Frontal cortex (tissue), 4 donors: ENCODE measurements around the gene USP54. TPM values are rescaled to one million over a fixed set of nuclear protein-coding genes. Genes with fewer than 3 reads are reported as not detected.
"Not testable (repeated sequence)": the region's sequence is repeated elsewhere in the genome, so short reads cannot be mapped to it uniquely, and the experiment has no call there.

Source experiments
- DNase-seq, 2 donors: peaks; one replicate each; pipeline ENCODE4 v3.0.0; 2012; ENCODE audit warnings: low spot score in 2 of 2
- FAIRE-seq: peaks from 2 replicates; lab custom pipeline; 2012; peaks lifted over from hg19 to GRCh38; lab: Jason Lieb, UNC
- total RNA-seq: library from RNA; depleted of rRNA; stranded (reverse); fragments of >200 nt; gene quantifications from one replicate; pipeline ENCODE4 v1.2.3, GENCODE V29; 2014
- donor health status: control.
- donor health status: control.
- donor health status: control.

Gene USP54
- total RNA-seq, 1 donor from 2014 or later: 32.6 TPM

GRCh38 chr10:73589563-73590126, 1.5 kb downstream of the USP54 start:
- FAIRE-seq (peak; percentile 60), DNase-seq (no peak)

DNA sequence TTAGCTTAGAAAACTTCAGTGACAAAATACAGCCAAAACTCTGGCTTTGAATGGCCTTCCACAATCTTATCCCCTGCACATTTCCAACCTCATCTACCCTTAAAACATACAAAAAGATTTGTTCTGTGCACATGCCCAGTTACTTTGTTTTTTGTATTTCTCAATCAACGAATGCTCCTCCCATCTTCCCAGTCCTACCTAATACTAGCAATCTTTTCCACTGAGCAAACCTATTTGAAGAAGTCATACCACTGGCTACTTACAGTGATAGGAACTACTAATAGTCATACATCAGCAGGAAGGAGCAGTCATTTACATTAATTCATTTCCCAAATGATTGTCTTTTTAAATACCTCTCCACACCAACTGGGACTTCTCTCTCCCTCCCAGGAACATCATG, 2.5 kb downstream of the USP54 start:
- no peak for FAIRE-seq
- DNase-seq: no peak

GRCh38 chr10:73586583-73586984, 4.6 kb downstream of the USP54 start:
- FAIRE-seq: no peak
- no peak for DNase-seq

GRCh38 chr10:73585327-73585726, 5.8 kb downstream of the USP54 start:
- DNase-seq: no peak
- no peak for FAIRE-seq

DNA sequence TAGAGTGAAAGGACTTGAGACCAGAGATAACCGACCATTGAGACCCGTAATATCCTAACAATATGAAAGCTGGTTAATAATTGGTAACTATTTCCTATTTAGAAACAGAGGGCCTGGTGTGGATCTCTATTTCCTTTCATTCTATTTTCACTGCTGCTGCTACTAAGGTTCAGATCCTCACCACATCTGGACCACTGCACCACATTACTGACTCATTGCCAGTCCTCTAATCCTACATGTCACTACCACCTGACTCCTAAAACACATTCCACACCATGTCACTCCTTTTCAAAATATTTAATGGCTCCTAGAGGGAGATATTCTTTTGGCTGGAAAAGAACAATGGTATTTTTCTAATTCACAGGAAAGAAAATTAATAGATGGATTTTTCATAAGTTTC, 6.4 kb downstream of the USP54 start:
- DNase-seq (no peak), FAIRE-seq (no peak)

GRCh38 chr10:73581918-73582317, 9.2 kb downstream of the USP54 start:
- no peak for DNase-seq
- no peak for FAIRE-seq

DNA sequence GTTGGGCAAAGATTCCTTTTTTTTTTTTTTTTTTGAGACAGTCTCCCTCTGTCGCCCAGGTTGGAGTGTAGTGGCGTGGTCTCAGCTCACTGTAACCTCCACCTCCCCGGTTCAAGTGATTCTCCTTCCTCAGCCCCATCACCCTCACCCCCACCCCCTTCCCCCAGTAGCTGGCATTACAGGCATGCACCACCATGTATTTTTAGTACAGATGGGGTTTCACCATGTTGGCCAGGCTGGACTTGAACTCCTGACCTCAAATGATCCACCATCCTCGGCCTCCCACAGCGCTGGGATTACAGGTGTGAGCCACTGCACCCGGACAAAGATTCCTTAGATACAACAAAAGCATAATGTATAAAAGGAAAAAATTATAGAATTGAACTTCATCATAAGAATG, 12.2 kb downstream of the USP54 start:
- not testable (repeated sequence) for FAIRE-seq, DNase-seq

- DNase-seq (no peak), FAIRE-seq (no peak)
Observed at GRCh38 chr10:73577788-73578187, 13.4 kb downstream of the USP54 start.

DNA sequence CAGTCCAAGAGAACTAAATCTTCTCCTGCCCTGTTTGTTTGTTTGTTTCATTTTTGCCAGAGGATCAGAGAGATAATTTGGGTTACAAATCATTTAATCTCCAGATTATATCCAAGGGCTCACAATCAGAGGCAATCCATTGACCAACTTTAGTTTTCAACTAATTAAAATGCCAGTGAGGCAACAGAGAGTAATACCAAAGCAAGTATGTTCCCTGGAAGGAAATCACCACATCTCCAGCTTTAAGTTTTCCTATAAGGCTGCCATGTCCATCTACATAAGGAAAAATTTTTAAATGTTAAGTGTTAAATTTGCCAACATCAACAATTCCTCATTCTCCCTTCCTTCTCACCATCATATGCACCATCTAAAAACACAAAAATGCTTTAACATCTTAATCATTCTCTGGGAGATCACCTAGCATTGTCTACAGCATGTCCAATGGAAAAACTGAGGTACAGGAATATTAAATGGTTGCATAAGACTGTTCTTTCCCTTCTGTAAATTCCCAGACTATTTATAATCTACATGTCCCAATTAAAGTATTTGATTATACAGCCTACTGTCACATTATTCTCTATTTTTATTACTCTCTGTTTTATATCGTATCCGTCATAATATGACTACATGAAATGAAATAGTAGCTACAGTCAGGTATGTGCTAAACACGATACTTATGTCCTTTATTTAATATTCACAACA, 14.1 kb downstream of the USP54 start:
- DNase-seq (no peak), FAIRE-seq (no peak)

- FAIRE-seq (no peak), DNase-seq (peak in 1 of 2 donors; percentile 39)
Observed at GRCh38 chr10:73576178-73576889, 14.8 kb downstream of the USP54 start.

- not testable (repeated sequence) for FAIRE-seq, DNase-seq
Observed at GRCh38 chr10:73567025-73567424, 24.1 kb downstream of the USP54 start.

GRCh38 chr10:73561192-73561591, 29.9 kb downstream of the USP54 start:
- FAIRE-seq: no peak
- no peak for DNase-seq

DNA sequence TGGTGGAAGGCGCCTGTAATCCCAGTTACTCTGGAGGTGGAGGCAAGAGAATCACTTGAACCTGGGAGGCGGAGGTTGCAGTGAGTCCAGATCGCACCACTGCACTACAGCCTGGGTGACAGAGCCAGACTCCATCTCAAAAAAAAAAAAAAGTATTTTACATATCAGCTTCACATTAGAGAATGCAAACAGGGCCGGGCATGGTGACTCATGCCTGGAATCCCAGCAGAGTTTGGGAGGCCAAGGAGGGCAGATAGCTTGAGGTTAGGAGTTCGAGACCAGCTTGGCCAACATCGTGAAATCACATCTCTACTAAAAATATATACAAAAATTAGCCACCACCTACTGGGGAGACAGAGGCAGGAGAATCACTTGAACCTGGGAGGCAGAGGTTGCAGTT, 31.6 kb downstream of the USP54 start:
- FAIRE-seq (no peak), DNase-seq (no peak)

DNA sequence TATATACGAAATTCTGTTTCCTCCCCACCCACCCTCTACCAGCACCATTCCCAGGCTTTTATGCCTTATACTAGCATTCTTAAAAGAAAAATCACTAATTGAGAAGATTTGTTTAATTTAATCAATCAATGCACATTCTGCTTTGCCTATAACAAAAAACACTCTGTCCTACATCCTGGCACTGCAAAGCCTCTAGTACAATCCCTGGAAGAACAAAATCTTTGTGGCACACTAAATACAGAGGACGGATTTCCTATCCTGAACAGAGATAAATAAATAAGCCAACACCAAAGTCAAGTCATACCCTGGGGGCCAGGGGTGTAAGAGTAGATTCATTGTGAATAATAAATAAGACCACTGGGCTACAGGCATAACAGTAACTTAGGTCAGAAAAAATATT, 34.3 kb downstream of the USP54 start:
- DNase-seq (no peak), FAIRE-seq (no peak)

DNA sequence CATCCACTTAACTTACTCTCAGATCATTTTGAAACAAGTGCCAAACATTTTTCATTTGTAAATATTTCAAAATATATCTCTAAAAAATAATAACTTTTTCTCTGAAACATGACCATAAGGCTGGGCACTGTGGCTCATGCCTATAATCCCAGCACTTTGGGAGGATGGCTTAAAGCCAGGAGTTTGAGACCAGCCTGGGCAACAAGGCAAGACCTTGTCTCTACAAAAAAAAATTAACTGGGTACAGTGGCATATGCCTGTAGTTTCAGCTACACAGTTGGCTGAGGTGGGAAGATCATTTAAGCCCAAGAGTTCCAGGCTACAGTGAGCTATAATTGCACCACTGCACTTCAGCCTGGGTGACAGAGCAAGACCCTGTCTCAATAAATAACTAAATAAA, 36.4 kb downstream of the USP54 start:
- FAIRE-seq (no peak), DNase-seq (no peak)

DNA sequence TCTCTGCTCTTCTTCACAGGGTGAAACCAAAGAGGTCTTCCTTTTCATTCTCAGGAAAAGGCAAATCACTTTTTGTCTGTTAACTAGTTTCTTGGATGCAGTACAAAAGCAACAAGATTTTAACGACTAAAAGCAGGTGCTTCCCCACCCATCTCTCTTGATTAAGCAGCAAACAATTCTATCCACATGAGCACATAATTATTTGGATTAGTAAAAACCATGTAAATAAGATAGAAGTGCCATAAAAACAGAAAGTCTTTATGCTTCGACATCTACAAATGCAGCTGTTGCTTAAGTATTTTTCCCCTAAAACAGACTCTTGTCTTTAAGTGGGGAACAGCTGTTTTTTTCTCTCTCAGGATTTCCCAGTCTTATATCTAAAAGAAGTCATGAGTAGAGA, 37.4 kb downstream of the USP54 start:
- DNase-seq (no peak), FAIRE-seq (no peak)

- FAIRE-seq: peak; percentile 3
Observed at GRCh38 chr10:73552819-73553715, 38.1 kb downstream of the USP54 start.

DNA sequence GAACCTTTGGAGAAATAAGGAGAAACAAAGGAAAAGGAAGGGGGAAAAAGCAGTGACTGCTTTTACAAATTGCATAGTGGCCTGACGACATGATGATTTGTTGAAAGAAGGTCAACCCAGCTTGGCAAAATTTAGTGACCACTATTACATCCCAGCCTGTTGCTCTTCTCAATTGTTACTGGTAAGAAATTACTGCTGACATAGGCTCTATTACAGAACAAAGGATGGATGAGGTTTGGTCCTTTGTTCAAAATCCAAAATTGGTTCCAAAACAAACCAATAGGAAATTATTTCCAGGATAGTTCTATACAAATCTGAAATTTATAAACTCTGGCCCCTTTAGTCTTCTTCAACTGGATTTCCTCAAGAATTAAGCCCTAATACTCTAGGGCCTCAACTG, 39.6 kb downstream of the USP54 start:
- no peak for DNase-seq
- FAIRE-seq: no peak

More at GRCh38 chr10:73552819-73553715, 38.1 kb downstream of the USP54 start:
- peak; percentile 6 to 29 for DNase-seq

DNA sequence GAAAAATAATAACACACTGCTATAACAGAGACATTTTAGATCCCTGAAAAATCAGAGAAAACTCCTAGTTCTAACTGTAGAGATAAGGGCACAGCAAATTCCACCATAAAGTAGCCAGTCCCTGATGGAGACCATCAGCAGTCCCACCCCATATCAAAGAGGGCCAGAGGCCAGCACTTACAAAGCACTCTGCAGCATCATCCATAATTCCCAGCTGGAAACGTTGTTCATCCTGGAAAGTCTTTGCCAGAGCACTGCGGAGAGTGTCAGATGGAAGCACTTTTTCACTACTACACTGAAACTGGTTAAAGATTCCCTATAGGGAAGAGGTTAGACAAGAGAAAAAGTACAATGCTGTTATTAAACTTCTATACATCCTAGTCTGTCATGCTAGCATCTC, 45.8 kb downstream of the USP54 start:
- no peak for FAIRE-seq
- no peak for DNase-seq

DNA sequence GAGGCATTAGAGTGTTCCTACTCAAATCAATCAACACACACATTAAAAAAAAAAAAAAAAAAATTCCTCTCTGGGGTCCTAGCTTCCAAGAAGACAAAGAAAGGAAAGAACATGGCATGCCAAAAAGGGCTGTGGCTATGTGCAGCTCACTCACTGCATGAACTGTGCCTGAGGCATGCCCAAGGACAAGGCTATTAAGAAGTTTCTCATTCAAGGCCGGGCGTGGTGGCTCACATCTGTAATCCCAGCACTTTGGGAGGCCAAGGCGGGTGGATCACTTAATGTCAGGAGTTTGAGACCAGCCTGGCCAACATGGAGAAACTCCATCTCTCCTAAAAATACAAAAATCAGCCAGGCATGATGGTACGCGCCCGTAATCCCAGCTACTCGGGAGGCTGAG, 53.4 kb downstream of the USP54 start:
- no peak for DNase-seq
- FAIRE-seq: no peak
